RPMI7951 (cell line): ENCODE data around the gene B3GNT3. TPM values are rescaled to one million over a fixed set of nuclear protein-coding genes. Genes with fewer than 3 reads are reported as not detected.

ENCODE experiments used
- DNase-seq: peaks from one replicate; pipeline ENCODE4 v3.0.0-alpha.2; 2012; ENCODE audit warnings: low read depth
- total RNA-seq: library from RNA; depleted of rRNA; stranded (reverse); fragments of >200 nt; shearing (Covaris generic); gene quantifications from 2 replicates; pipeline ENCODE4 v1.2.3, GENCODE V29; 2014; rRNA removed

The B3GNT3 gene
- total RNA-seq, 1 experiment from 2014 or later: 0.12 TPM

DNA sequence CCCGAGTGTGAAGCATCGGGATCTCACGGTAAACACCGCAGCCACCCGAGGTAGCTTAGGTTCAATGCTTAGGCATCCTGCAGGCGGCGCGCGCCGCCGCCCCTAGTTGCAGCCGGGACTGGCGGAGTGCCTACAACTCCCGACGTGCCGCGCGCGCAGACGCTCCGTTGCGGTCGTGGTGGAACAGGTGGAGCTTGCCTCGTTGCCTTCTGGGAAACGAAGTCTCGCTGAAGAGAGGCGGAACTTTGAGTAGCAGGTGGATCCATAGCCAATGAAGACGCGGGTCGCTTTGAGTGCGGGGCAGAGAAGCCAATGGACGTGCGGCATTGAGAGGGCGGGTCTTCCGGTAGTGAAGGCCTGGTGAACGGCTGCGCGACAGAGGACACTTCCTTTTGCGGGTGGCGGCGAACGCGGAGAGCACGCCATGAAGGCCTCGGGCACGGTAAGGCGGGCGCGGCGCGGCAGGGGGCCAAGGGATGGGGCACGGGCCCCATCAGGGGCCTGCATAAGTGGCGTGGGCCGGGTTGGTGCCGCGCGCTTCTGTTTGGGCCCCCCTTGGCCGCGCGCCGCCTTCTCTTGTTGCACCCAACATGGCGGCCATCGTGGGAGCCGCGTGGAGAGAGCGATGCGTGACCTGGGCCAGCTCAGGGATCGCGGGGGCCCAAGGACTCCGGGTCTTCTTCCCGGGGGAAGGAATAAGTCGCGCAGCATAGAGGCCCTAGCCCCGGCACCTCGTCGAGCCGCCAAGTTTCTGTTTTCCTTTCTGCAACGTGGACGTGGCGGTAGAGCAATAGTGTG, 64.8 kb downstream of the B3GNT3 start, which contains the start of gene RPL18A:
TSS of gene RPL18A (plus strand) at position 378 of the 798 bp plus-strand sequence. CDS start at position 425, 47 bp downstream.
- DNase-seq: peak; percentile 100

DNA sequence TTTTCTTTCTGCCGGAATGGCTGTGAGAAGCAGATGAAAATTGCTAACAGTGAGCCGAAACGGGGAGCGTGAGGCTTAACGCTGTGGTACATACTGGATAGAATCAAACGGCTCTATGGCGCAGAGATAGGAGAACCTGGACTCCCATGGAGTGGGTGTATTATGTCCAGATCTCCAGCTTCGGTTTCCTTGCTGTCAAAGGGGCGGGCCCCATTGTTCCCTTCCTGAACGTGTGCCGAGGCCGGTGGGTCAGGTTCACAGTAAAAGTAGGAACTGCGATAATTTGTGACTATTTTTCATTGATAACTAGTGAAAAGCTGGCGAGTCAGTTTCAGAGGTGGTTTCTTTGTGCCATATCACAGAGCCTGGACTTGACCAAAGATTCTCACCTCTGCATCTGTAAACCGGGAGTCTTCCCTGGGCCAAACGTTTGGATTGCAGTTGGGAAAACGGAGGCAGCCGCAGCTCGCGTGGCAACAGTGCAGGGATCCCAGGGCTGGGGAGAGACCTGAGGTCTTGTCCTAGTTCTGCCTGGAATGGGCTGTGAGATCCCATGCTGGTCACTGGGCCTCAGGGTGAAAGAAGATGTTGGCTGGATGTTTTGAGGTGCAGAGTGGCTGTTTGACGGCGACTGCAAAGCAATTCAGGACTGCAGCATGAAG, 65.5 kb downstream of the B3GNT3 start:
- DNase-seq: no peak

DNA sequence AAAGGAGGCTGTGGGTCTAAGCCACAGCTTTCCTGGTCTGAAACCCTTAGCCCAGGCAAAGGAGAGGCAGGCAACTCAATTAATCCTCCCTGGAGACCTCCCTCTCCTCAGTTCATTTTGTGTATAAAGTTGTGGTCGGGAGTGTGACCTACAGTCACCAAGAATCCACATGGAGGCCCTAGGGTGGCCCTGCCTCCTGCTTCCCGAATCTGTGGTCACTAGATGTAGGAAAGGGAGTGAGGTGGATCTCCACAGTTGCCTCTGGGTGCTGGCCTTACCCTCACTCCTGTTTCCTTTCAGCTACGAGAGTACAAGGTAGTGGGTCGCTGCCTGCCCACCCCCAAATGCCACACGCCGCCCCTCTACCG, 66.0 kb downstream of the B3GNT3 start:
- no peak for DNase-seq

DNA sequence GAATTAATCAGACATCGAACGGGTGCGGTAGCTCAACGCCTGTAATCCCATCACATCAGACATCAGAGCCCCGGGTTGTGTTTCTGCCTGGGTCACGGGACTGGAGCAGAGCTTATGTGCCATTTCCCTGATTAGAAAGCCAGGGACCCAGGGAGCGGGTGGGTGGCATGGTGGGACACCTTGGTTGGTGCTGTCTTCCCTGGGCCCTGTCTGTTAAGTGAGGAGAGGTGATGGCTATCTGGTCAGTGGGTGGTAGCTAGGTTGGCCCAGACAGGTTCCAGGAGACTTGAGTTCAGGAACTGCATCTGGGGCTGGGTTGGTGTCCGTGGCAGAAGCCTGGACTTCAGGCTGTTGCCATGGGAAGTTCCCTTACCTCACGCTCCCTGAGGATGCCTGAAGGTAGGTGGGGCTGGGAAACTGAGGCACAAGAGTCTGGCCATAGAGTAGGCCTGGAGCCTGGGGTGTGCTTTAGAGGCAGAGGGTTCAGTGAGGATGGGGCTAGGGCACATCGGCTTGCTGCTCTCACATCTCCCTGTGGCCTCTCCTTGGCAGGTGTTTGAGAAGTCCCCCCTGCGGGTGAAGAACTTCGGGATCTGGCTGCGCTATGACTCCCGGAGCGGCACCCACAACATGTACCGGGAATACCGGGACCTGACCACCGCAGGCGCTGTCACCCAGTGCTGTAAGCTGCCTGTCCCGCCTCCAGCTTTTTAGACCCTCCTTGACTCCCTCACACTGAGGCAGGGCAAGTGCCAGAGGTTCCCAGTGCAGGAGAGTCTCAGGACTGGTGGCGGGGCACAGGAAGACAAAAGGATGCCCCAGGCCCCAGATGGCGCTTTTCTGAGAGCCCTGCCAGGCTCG, 66.8 kb downstream of the B3GNT3 start:
- no peak for DNase-seq

DNA sequence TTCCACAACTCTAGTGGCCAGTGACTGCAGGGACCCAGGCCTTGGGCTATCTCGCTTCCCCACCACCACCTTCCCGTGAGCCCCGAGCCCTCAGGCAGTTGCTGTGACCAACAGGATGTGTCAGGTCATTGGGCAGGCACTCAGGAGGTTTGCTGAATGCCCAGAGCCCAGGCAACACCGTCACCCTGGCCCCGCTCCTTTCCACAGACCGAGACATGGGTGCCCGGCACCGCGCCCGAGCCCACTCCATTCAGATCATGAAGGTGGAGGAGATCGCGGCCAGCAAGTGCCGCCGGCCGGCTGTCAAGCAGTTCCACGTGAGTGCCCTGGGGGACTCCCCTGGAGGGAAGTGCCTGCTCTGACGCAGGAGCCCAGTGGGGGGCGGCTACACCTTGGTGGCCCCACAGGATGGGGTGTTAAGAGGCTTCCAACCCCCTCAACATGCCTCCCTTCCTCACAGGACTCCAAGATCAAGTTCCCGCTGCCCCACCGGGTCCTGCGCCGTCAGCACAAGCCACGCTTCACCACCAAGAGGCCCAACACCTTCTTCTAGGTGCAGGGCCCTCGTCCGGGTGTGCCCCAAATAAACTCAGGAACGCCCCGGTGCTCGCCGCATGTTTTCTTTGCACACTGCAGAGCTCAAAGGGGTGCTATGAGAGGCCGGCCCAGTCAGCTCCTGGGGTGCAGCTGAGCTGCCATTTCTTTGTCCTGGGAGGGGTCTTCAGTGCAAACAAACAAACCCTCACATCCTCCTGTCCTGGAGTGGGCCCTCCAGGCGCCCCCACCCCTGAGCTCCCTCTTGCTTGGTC, 68.0 kb downstream of the B3GNT3 start:
- DNase-seq: no peak

Other genes starting within 250 kb of the B3GNT3 start
- 90.8 and 101 TPM in 2 replicates for gene COLGALT1, start 239.5 kb upstream of the B3GNT3 start, total RNA-seq
- 0.10 and 0.12 TPM in 2 replicates for gene UNC13A, start 106.8 kb upstream of the B3GNT3 start, total RNA-seq
- 9.6 and 10.0 TPM in 2 replicates for gene MAP1S, start 75.7 kb upstream of the B3GNT3 start, total RNA-seq
- gene FCHO1, start 43.7 kb upstream of the B3GNT3 start, total RNA-seq: 0.60 and 2.5 TPM in 2 replicates
- not detected in 2 replicates for gene INSL3, start 26.4 kb downstream of the B3GNT3 start, total RNA-seq
- 0.59 and 1.3 TPM in 2 replicates for gene JAK3, start 52.8 kb downstream of the B3GNT3 start, total RNA-seq
- gene RPL18A, start 64.8 kb downstream of the B3GNT3 start, total RNA-seq: 1,191 and 1,205 TPM in 2 replicates
- not detected in 2 replicates for gene SLC5A5, start 76.8 kb downstream of the B3GNT3 start, total RNA-seq
- gene CCDC124, start 137.9 kb downstream of the B3GNT3 start, total RNA-seq: 54.3 and 56.7 TPM in 2 replicates
- 0.20 TPM in 1 of 2 replicates, not detected in the other for gene KCNN1, start 172.0 kb downstream of the B3GNT3 start, total RNA-seq
- gene ARRDC2, start 213.0 kb downstream of the B3GNT3 start, total RNA-seq: 8.8 and 11.3 TPM in 2 replicates